ENCODE data around the gene DNAJC4. TPM values are rescaled to one million over a fixed set of nuclear protein-coding genes. Genes with fewer than 3 reads are reported as not detected.

DNAJC4 gene
- total and polyA plus RNA-seq, 2 of the 8 experiments (the other 6 are each of a cell fraction or from before 2014, with no cell fraction given), result 14.6 to 31.0 TPM

DNA sequence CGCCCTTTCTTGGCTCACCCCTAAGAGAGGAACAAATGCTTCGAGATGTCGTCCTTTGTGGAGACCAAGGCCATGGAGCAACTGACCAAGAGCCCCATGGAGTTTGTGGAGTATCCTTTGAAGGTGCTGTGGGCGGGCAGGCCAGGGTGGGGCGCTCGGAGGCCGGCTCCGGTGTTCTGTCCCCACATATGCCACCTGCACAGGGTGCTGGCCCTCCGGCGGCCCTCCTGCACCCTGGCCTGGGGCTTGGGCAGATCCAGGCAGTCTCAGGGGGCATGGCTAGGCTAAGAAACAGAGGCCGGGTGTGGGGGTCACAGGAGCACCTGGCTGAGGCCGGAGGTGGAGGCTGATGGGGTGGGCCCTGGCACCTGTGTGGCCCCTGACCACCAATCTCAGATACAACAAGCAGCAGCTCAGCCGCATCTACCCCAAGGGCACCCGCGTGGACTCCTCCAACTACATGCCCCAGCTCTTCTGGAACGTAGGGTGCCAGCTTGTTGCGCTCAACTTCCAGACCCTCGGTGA, 31.3 kb downstream of the DNAJC4 start (continued):
- TF ChIP-seq NANOG (IDR thresholded peaks at IDR 0.05; ENCODE audit: insufficient read depth, low read depth, low read length, poor library complexity, severe bottlenecking), result no peak

All from H1 (cell line).